ENCODE measurements around the gene CLSTN2. TPM values are rescaled to one million over a fixed set of nuclear protein-coding genes. Genes with fewer than 3 reads are reported as not detected.

Gene CLSTN2
- total RNA-seq, 2 donors from 2014 or later: 13.6 to 28.3 TPM

DNA sequence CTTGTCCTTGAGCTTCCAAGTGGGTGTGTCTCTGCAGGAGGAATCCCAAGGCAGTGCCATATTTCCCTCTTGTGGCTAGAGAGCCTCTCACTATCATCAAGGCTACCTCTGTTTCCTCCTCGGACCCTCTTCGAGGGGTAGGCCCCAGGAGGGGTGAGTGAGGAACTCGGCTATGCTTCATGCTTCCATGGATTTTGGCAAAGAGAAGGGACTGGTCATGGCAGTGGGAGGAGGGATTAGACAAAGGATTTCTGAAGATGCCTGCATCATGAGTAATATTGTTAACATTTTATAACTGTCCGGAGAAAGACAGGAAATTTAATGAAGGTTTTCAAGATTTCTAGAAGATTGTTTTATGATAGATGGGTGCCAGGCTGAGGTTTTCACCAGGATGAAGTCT is 241.5 kb downstream of the CLSTN2 start:
- no peaks in the 10 kb centered on the region for H3K9me3 ChIP-seq
- H3K4me1 ChIP-seq: no peaks in the 10 kb centered on the region
- H3K27me3 ChIP-seq: no peaks in the 10 kb centered on the region
- TF ChIP-seq, protein P1, sequence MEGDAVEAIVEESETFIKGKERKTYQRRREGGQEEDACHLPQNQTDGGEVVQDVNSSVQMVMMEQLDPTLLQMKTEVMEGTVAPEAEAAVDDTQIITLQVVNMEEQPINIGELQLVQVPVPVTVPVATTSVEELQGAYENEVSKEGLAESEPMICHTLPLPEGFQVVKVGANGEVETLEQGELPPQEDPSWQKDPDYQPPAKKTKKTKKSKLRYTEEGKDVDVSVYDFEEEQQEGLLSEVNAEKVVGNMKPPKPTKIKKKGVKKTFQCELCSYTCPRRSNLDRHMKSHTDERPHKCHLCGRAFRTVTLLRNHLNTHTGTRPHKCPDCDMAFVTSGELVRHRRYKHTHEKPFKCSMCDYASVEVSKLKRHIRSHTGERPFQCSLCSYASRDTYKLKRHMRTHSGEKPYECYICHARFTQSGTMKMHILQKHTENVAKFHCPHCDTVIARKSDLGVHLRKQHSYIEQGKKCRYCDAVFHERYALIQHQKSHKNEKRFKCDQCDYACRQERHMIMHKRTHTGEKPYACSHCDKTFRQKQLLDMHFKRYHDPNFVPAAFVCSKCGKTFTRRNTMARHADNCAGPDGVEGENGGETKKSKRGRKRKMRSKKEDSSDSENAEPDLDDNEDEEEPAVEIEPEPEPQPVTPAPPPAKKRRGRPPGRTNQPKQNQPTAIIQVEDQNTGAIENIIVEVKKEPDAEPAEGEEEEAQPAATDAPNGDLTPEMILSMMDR (IDR thresholded peaks at IDR 0.05): no peak
- no peaks in the 10 kb centered on the region for H3K36me3 ChIP-seq
- no peak overlapping the region for H3K27ac ChIP-seq
- no peak overlapping the region for H3K4me3 ChIP-seq
- DNase-seq (ENCODE audit: low spot score): no peak

DNA sequence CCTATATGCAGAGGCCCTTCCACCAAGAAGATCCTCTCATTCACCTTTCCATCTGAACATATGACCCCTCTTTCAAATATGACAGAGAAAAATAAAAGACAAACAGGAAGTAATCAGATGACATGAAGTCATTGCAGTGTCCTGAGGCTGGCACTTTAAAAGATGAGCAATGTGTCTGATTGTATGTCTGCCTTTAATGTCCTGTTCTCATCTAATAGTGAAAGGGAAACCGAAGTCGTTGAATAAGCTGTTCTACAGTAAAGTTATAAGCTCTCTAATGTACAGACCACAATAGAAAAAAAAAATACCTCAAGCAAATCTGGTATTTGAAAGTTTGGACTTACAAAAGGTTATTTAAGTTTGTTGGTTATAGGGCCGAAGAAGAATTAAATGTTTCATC is 243.0 kb downstream of the CLSTN2 start:
- Histone ChIP-seq H3K36me3 (no peaks in the 10 kb centered on the region), H3K4me1 (no peaks in the 10 kb centered on the region), H3K4me3 (no peak overlapping the region), H3K27ac (no peak overlapping the region), H3K9me3 (no peaks in the 10 kb centered on the region), H3K27me3 (no peaks in the 10 kb centered on the region)
- TF ChIP-seq, protein P1 (IDR thresholded peaks at IDR 0.05): no peak
- DNase-seq (ENCODE audit: low spot score): no peak

DNA sequence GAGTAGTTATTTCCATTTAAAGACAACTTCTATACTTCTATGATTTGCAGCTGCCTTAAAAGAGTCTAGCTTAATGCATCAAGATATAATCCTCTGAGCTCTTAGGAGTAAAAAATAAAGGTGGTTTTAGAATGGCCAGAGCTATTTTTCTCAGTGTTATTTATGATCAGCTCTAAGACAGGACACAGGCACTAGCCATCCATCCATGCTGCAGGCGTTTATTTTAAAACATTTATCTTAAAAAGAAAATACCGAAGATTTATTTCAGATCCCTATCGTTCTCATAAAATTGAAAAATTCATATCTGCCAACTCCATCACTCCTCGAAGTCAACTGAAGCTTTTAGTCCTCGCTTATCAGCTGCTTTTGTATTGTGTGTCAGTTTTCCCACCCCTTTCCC is 243.5 kb downstream of the CLSTN2 start:
- no peaks in the 10 kb centered on the region for H3K27me3 ChIP-seq
- no peaks in the 10 kb centered on the region for H3K4me1 ChIP-seq
- no peaks in the 10 kb centered on the region for H3K36me3 ChIP-seq
- no peak for DNase-seq (ENCODE audit: low spot score)
- H3K9me3 ChIP-seq: no peaks in the 10 kb centered on the region
- no peak overlapping the region for H3K4me3 ChIP-seq
- TF ChIP-seq, protein P1 (IDR thresholded peaks at IDR 0.05): no peak
- no peak overlapping the region for H3K27ac ChIP-seq

DNA sequence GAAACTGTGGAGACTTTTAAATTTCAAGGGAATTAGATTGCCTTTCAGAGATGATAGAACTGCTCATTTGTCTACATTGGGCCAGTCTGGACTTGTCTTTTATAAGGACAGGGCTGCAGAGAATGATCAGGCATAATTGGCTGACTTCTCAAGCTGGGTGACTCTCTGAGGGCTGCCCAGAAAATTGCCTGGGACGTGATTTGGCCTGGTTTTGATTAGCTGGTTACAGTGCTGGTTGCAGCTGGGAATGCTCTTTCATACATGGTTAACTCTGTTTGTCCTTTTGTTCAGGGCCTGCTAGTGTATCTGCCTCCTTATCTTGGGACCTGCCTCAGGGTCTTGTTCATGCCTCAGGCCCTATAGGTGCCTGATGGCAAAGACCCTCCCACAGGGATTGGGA is 245.6 kb downstream of the CLSTN2 start:
- peaks cover 0 to 7% of the 10 kb centered on the region in 2 donors for H3K4me1 ChIP-seq
- H3K4me3 ChIP-seq: no peak overlapping the region
- no peaks in the 10 kb centered on the region for H3K9me3 ChIP-seq
- TF ChIP-seq, protein P1 (IDR thresholded peaks at IDR 0.05): no peak
- H3K27ac ChIP-seq: no peak overlapping the region
- no peaks in the 10 kb centered on the region for H3K36me3 ChIP-seq
- no peaks in the 10 kb centered on the region for H3K27me3 ChIP-seq
- no peak for DNase-seq (ENCODE audit: low spot score)

DNA sequence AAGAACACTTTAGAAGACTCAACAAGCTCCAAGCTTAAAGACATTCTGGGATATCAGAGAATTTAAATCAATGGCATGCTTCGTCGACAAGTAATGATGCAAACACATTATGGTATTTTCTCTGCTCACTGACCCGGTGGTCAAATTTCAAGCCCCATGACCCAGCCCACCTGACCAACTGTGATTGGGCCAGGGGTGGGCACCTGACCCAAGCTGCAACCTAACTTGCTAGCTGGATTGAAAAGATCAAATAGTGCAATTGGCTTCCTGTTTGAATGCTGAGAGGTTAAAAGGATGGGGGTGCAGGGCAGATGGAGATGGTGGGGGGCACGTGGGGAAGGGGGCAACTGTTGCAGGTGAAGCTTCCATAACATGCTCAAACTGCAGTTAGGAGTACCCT is 250.4 kb downstream of the CLSTN2 start:
- TF ChIP-seq, protein P1 (IDR thresholded peaks at IDR 0.05): no peak
- Histone ChIP-seq H3K9me3 (no peaks in the 10 kb centered on the region), H3K27ac (peak overlapping the region; percentile 54 to 92), H3K27me3 (no peaks in the 10 kb centered on the region), H3K4me3 (no peak overlapping the region), H3K36me3 (no peaks in the 10 kb centered on the region), H3K4me1 (peaks cover 0 to 35% of the 10 kb centered on the region in 2 donors)
- DNase-seq (ENCODE audit: low spot score): no peak

DNA sequence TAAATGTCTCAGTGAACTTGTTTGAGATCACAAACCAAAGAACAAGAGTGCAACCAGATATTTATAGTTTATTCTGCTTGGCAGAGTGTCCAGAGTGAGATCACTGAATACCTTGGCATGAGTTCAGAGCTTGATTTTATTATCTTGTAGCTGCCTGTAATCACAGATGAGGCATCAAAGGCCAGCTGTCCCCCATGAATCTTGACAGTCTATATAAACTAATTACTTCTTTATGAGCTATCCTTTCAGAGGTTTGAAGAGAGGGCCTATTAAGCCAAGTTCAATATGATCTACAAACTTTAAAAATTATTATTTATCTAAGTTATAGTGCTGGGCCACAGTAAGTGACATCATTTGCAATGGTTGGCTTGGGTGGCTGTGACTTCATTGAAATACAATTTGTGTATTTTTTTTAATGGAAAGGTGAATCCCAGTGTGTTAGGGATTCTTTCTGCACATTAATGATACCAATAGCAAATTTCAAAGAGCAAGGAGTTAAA is 251.5 kb downstream of the CLSTN2 start:
- TF ChIP-seq, protein P1 (IDR thresholded peaks at IDR 0.05): no peak
- Histone ChIP-seq H3K36me3 (no peaks in the 10 kb centered on the region), H3K9me3 (no peaks in the 10 kb centered on the region), H3K4me1 (peaks cover 0 to 35% of the 10 kb centered on the region in 2 donors), H3K27ac (peak overlapping the region; percentile 54 to 92), H3K4me3 (no peak overlapping the region), H3K27me3 (no peaks in the 10 kb centered on the region)
- DNase-seq (ENCODE audit: low spot score): no peak

All from right atrium auricular region (tissue), 2 donors.